ENCODE data around the gene CYB5B.

CYB5B gene

DNA sequence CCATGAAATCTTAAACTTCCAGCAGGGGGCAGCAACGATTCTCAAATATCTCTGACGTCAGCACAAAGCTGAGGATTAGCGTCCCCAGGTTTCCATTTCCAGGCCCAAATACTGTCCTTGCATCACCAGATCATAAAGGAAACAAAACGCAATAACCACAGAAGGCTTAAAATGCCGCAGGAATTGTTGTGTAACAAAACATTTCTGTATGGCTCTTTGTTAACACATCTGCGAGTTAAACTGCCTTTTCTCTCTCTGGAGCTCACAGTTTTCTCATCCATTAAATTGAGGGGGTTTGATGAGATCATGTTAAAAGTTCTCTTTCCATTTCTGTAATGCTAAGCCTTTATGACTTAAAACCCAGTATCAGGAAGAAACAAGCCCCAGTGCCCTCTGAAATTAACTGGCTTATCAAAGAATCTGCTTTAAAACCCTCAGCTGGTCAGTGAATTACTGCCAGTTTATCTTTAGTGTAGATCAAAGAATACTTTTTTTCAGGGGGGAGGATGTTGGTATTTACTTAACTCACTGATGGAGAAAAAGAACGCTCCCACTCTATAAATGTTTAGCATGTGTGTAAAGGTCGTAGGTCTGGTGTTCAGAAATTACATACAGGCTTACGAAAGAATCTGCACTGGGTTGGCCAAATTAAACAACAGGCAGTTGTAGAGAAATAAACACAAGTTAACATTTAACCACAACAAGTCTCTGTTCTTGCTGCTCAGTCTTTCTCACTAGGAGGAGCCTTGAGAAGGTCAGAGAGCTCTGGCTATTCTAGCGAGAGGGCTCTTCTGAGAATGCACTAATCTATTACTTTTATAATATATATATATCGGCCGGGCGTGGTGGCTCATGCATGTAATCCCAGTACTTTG, 28.0 kb upstream of the CYB5B start:
- Histone ChIP-seq H3K27ac (peak overlapping the region; percentile 25), H3K4me3 (ENCODE audit: low read depth, low read length) (no peak overlapping the region), H3K9me3 (ENCODE audit: severe bottlenecking) (no peaks in the 10 kb centered on the region), H3K36me3 (no peaks in the 10 kb centered on the region), H3K27me3 (ENCODE audit: insufficient read depth, low read depth, severe bottlenecking) (no peaks in the 10 kb centered on the region)
- TF ChIP-seq, protein P1, sequence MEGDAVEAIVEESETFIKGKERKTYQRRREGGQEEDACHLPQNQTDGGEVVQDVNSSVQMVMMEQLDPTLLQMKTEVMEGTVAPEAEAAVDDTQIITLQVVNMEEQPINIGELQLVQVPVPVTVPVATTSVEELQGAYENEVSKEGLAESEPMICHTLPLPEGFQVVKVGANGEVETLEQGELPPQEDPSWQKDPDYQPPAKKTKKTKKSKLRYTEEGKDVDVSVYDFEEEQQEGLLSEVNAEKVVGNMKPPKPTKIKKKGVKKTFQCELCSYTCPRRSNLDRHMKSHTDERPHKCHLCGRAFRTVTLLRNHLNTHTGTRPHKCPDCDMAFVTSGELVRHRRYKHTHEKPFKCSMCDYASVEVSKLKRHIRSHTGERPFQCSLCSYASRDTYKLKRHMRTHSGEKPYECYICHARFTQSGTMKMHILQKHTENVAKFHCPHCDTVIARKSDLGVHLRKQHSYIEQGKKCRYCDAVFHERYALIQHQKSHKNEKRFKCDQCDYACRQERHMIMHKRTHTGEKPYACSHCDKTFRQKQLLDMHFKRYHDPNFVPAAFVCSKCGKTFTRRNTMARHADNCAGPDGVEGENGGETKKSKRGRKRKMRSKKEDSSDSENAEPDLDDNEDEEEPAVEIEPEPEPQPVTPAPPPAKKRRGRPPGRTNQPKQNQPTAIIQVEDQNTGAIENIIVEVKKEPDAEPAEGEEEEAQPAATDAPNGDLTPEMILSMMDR (IDR thresholded peaks at IDR 0.05; ENCODE audit: low read depth, low read length) = peak; percentile 40
- DNase-seq = peak; percentile 76

GRCh38 chr16:69397821-69398521, 26.4 kb upstream of the CYB5B start:
- Histone ChIP-seq H3K36me3 (no peaks in the 10 kb centered on the region), H3K27me3 (ENCODE audit: insufficient read depth, low read depth, severe bottlenecking) (no peaks in the 10 kb centered on the region), H3K9me3 (ENCODE audit: severe bottlenecking) (no peaks in the 10 kb centered on the region), H3K27ac (no peak overlapping the region), H3K4me3 (ENCODE audit: low read depth, low read length) (no peak overlapping the region)
- DNase-seq = peak; percentile 30
- TF ChIP-seq, protein P1 (IDR thresholded peaks at IDR 0.05; ENCODE audit: low read depth, low read length) = peak; percentile 61; the same call in 1 of the 2 replicates

- TF ChIP-seq, protein P1 (IDR thresholded peaks at IDR 0.05; ENCODE audit: low read depth, low read length) = no peak
- Histone ChIP-seq H3K36me3 (no peaks in the 10 kb centered on the region), H3K4me3 (ENCODE audit: low read depth, low read length) (no peak overlapping the region), H3K27me3 (ENCODE audit: insufficient read depth, low read depth, severe bottlenecking) (no peaks in the 10 kb centered on the region), H3K27ac (no peak overlapping the region), H3K9me3 (ENCODE audit: severe bottlenecking) (no peaks in the 10 kb centered on the region)
- DNase-seq = no peak
These were observed 25.1 kb upstream of the CYB5B start for GRCh38 chr16:69399361-69399760.

GRCh38 chr16:69402439-69402838, 22.0 kb upstream of the CYB5B start:
- Histone ChIP-seq H3K9me3 (ENCODE audit: severe bottlenecking) (no peaks in the 10 kb centered on the region), H3K27ac (no peak overlapping the region), H3K27me3 (ENCODE audit: insufficient read depth, low read depth, severe bottlenecking) (no peaks in the 10 kb centered on the region), H3K36me3 (no peaks in the 10 kb centered on the region), H3K4me3 (ENCODE audit: low read depth, low read length) (no peak overlapping the region)
- no peak for DNase-seq
- TF ChIP-seq, protein P1 (IDR thresholded peaks at IDR 0.05; ENCODE audit: low read depth, low read length) = no peak

GRCh38 chr16:69404275-69404805, 20.1 kb upstream of the CYB5B start:
- Histone ChIP-seq H3K27ac (no peak overlapping the region), H3K36me3 (no peaks in the 10 kb centered on the region), H3K27me3 (ENCODE audit: insufficient read depth, low read depth, severe bottlenecking) (no peaks in the 10 kb centered on the region), H3K4me3 (ENCODE audit: low read depth, low read length) (no peak overlapping the region), H3K9me3 (ENCODE audit: severe bottlenecking) (no peaks in the 10 kb centered on the region)
- no peak for DNase-seq
- TF ChIP-seq, protein P1 (IDR thresholded peaks at IDR 0.05; ENCODE audit: low read depth, low read length) = no peak

Measured in WERI-Rb-1 (cell line).